ENCODE results near the gene SIM2.

DNA sequence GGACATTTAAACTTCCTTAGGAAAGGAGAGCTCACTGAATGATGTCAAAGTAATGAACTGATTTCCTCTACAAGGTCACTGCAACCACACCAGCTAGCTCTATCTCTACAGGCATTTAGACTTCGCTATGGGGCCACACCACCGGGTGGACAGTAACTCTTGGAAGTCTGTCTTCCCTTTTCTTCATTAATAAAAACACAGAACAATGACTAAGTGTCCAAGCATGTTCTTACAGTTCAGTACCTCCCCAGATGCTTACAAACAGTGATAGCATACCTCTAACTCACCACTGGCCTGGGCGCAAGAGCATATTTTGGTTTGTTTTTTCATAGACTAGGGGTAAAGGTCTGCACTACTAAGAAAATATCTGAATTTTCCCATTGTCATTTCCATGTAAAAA lies 54.6 kb downstream of the SIM2 start:
- TF ChIP-seq CTCF (IDR thresholded peaks at IDR 0.05; ENCODE audit: low read depth, low read length, poor library complexity, severe bottlenecking) (no peak), EZH2phosphoT487 (IDR thresholded peaks at IDR 0.05; ENCODE audit: borderline replicate concordance, low read length) (no peak)

All from DOHH2 (cell line).